H9 (cell line): Measurements from ENCODE around the gene SPDEF. TPM values are rescaled to one million over a fixed set of nuclear protein-coding genes. Genes with fewer than 3 reads are reported as not detected.

Experiments used
- DNase-seq: peaks from one replicate; pipeline ENCODE4 v3.0.0-alpha.2; 2017
- H2AFZ ChIP-seq: one replicate; pipeline ENCODE4 v1.6.1; 2013; ENCODE audit warnings: mild to moderate bottlenecking, low read length, control low read depth, moderate library complexity
- H2AK5ac ChIP-seq: 2 replicates; pipeline ENCODE4 v1.6.1; 2013; ENCODE audit warnings: low read length, control low read depth, mixed read lengths; ENCODE audit not compliant: insufficient read length
- H2BK120ac ChIP-seq: one replicate; pipeline ENCODE4 v1.6.1; 2013; ENCODE audit warnings: low read depth, mild to moderate bottlenecking, low read length, control low read depth, inconsistent platforms; ENCODE audit not compliant: poor library complexity, severe bottlenecking
- H2BK12ac ChIP-seq: 2 replicates; pipeline ENCODE4 v1.6.1; 2013; ENCODE audit warnings: low read length, control low read depth, mixed read lengths, low read depth; ENCODE audit not compliant: insufficient read length
- H2BK15ac ChIP-seq: 2 replicates; pipeline ENCODE4 v1.6.1; 2013; ENCODE audit warnings: low read depth, low read length, control low read depth
- H2BK20ac ChIP-seq: one replicate; pipeline ENCODE4 v1.6.1; 2013; ENCODE audit warnings: low read depth, mild to moderate bottlenecking, low read length, control low read depth, inconsistent platforms; ENCODE audit not compliant: poor library complexity, severe bottlenecking
- H2BK5ac ChIP-seq: 2 replicates; pipeline ENCODE4 v1.6.1; 2013; ENCODE audit warnings: low read length, control low read depth, mixed read lengths; ENCODE audit not compliant: insufficient read length
- H3K14ac ChIP-seq: 2 replicates; pipeline ENCODE4 v1.6.1; 2013; ENCODE audit warnings: low read length, control low read depth; ENCODE audit not compliant: insufficient read depth
- H3K18ac ChIP-seq: 2 replicates; pipeline ENCODE4 v1.6.1; 2013; ENCODE audit warnings: low read depth, mild to moderate bottlenecking, mixed read lengths, low read length, control low read depth; ENCODE audit not compliant: insufficient read length
- H3K23ac ChIP-seq: 2 replicates; pipeline ENCODE4 v1.6.1; 2013; ENCODE audit warnings: low read length, control low read depth, mixed read lengths, low read depth; ENCODE audit not compliant: insufficient read length
- H3K23me2 ChIP-seq: 2 replicates; pipeline ENCODE4 v1.6.1; 2013; ENCODE audit warnings: low read depth, mild to moderate bottlenecking, mixed read lengths, low read length, control low read depth; ENCODE audit not compliant: insufficient read length, poor library complexity, severe bottlenecking
- H3K27ac ChIP-seq: 2 replicates; pipeline ENCODE4 v1.5.1; 2013; ENCODE audit warnings: low read length, control low read depth, mixed read lengths, low read depth; ENCODE audit not compliant: insufficient read length
- H3K27me3 ChIP-seq: 2 replicates; pipeline ENCODE4 v1.6.1; 2013; ENCODE audit warnings: low read length, control low read depth, inconsistent platforms; ENCODE audit not compliant: insufficient read depth
- H3K4ac ChIP-seq: 2 replicates; pipeline ENCODE4 v1.6.1; 2013; ENCODE audit warnings: low read depth, mild to moderate bottlenecking, control low read depth, inconsistent platforms, low read length, moderate library complexity
- H3K4me1 ChIP-seq: 2 replicates; pipeline ENCODE4 v1.6.1; 2013; ENCODE audit warnings: low read length, control low read depth, inconsistent platforms; ENCODE audit not compliant: insufficient read depth
- H3K4me2 ChIP-seq: 2 replicates; pipeline ENCODE4 v1.6.1; 2013; ENCODE audit warnings: low read length, control low read depth, mixed read lengths; ENCODE audit not compliant: insufficient read length, insufficient read depth
- H3K56ac ChIP-seq: 2 replicates; pipeline ENCODE4 v1.6.1; 2013; ENCODE audit warnings: low read depth, mild to moderate bottlenecking, mixed read lengths, low read length, control low read depth; ENCODE audit not compliant: insufficient read length
- H3K79me1 ChIP-seq: 2 replicates; pipeline ENCODE4 v1.6.1; 2013; ENCODE audit warnings: low read depth, mild to moderate bottlenecking, moderate library complexity, low read length, control low read depth, inconsistent platforms; ENCODE audit not compliant: insufficient read depth, poor library complexity, severe bottlenecking
- H3K79me2 ChIP-seq: 2 replicates; pipeline ENCODE4 v1.6.1; 2013; ENCODE audit warnings: low read length, control low read depth, inconsistent platforms; ENCODE audit not compliant: insufficient read depth
- H3K9ac ChIP-seq: 2 replicates; pipeline ENCODE4 v1.6.1; 2013; ENCODE audit warnings: low read length, control low read depth, mixed read lengths; ENCODE audit not compliant: insufficient read length; ENCODE audit errors: extremely low read depth
- H3K9me3 ChIP-seq: one replicate; pipeline ENCODE4 v1.6.1; 2013; ENCODE audit warnings: low read depth, low read length, inconsistent platforms; ENCODE audit not compliant: control insufficient read depth
- H3T11ph ChIP-seq: one replicate; pipeline ENCODE4 v1.6.1; 2013; ENCODE audit warnings: mild to moderate bottlenecking, low read length, control low read depth, inconsistent platforms
- H4K20me1 ChIP-seq: one replicate; pipeline ENCODE4 v1.6.1; 2013; ENCODE audit not compliant: control insufficient read depth, insufficient read length, insufficient read depth
- H4K5ac ChIP-seq: 2 replicates; pipeline ENCODE4 v1.6.1; 2013; ENCODE audit warnings: low read depth, mild to moderate bottlenecking, mixed read lengths, low read length, control low read depth; ENCODE audit not compliant: insufficient read length
- H4K8ac ChIP-seq: replicated peaks from 2 replicates; pipeline ENCODE4 v1.6.1; 2013; ENCODE audit warnings: low read length, control low read depth, mixed read lengths, low read depth; ENCODE audit not compliant: insufficient read length
- H4K91ac ChIP-seq: 2 replicates; pipeline ENCODE4 v1.6.1; 2013; ENCODE audit warnings: low read depth, mild to moderate bottlenecking, moderate library complexity, mixed read lengths, low read length, control low read depth; ENCODE audit not compliant: insufficient read length
- H3K27ac Mint-ChIP-seq, 3 experiments: 2 replicates in 2 of 3; 3 replicates in 1 of 3; pipeline ENCODE4 v1.8.0; 2020 to 2021; ENCODE audit warnings: mixed read lengths in 3 of 3, mild to moderate bottlenecking in 1 of 3, moderate library complexity in 1 of 3
- H3K27me3 Mint-ChIP-seq: 2 replicates; pipeline ENCODE4 v1.8.0; 2021; ENCODE audit warnings: low read depth, mild to moderate bottlenecking, moderate library complexity, mixed read lengths
- H3K36me3 Mint-ChIP-seq, 3 experiments: 2 replicates in 2 of 3; 3 replicates in 1 of 3; pipeline ENCODE4 v1.8.0; 2020 to 2021; ENCODE audit warnings: low read depth in 3 of 3, mixed read lengths in 3 of 3; ENCODE audit not compliant: insufficient read depth in 1 of 3
- H3K4me1 Mint-ChIP-seq, 2 experiments: 2 replicates each; pipeline ENCODE4 v1.8.0; 2020; ENCODE audit warnings: mixed read lengths in 2 of 2
- H3K4me3 Mint-ChIP-seq, 2 experiments: 2 replicates in 1 of 2; 3 replicates in 1 of 2; pipeline ENCODE4 v1.8.0; 2020 to 2021; ENCODE audit warnings: mild to moderate bottlenecking in 2 of 2, mixed read lengths in 2 of 2, moderate library complexity in 1 of 2
- H3K9me3 Mint-ChIP-seq, 2 experiments: 2 replicates in 1 of 2; 3 replicates in 1 of 2; pipeline ENCODE4 v1.8.0; 2020; ENCODE audit warnings: mild to moderate bottlenecking in 2 of 2, mixed read lengths in 2 of 2, moderate library complexity in 1 of 2
- CTCF ChIP-seq: fragments of 200-600 bp; sonication (generic); conservative IDR thresholded peaks from 3 replicates; pipeline ENCODE4 v1.8.0; 2021; ENCODE audit warnings: antibody characterized with exemption, mild to moderate bottlenecking
- WGBS: extraction: QIAGEN DNeasy Blood & Tissue Kit; methylation state at CpG from one replicate; pipeline ENCODE4 v1.1.7; 2013; ENCODE audit warnings: missing lambda C conversion rate, low lambda C conversion rate, mixed read lengths; ENCODE audit not compliant: insufficient read length; ENCODE audit errors: extremely low coverage; 5-methylcytosine and 5-hydroxymethylcytosine counted together
- total RNA-seq: library from RNA; stranded (reverse); gene quantifications from 2 replicates; pipeline ENCODE4 v1.2.1, GENCODE V29; 2021

SPDEF gene
- total RNA-seq, 1 experiment from 2014 or later = 0.15 TPM

DNA sequence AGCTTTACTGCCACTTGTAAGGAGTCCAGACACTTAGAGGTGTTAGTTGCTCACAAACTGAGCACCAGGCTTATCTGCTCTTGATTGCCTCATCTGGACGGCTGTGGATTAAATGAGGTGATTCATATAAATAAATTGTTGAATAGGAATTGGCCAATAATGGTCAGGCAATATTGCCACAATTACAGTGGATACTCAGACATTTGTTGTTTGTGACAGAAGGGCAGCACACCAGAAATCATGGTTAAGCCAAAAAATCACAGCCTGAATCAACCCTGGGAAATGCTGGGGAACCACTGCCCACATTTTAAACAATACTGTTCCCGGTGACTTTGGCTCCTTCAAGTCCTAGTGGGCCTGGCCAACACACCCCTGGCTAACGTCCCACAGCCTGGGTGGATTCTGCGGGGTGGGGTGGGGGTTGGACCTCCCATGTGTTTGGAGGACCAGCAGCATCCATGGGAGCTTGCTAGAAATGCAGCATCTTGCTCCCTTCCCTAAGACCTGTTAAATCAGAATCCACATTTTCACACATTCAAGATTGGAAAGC, 29.5 kb upstream of the SPDEF start:
- Histone ChIP-seq H3K79me1 (no peaks in the 10 kb centered on the region), H3K4ac (no peak overlapping the region), H3K4me1 (no peaks in the 10 kb centered on the region; the same call in 1 of the 2 replicates), H3K9ac (no peak overlapping the region), H3K23me2 (no peaks in the 10 kb centered on the region), H4K91ac (no peak overlapping the region), H3T11ph (no peak overlapping the region), H3K27me3 (no peaks in the 10 kb centered on the region), H2BK20ac (no peak overlapping the region), H2AK5ac (no peak overlapping the region), H2BK5ac (no peak overlapping the region), H2AFZ (no peak overlapping the region), H4K20me1 (no peaks in the 10 kb centered on the region), H3K79me2 (no peaks in the 10 kb centered on the region), H4K5ac (no peak overlapping the region), H2BK15ac (no peak overlapping the region), H3K14ac (no peak overlapping the region), H3K23ac (no peak overlapping the region), H3K27ac (no peak overlapping the region), H3K56ac (no peak overlapping the region), H3K18ac (no peak overlapping the region), H2BK12ac (no peak overlapping the region), H4K8ac (no peak overlapping the region), H3K9me3 (no peaks in the 10 kb centered on the region), H2BK120ac (no peak overlapping the region), H3K4me2 (no peak overlapping the region)
- H3K27me3 Mint-ChIP-seq = no peaks in the 10 kb centered on the region; the same call in 1 of the 2 replicates
- H3K4me3 Mint-ChIP-seq = no peak overlapping the region
- H3K9me3 Mint-ChIP-seq = no peaks in the 10 kb centered on the region
- WGBS = no CpG with 5 or more reads among the region's 4 CpGs
- peaks cover 0 to 5% (median 0%) of the 10 kb centered on the region in 3 experiments; a peak in 3 of 7 replicates for H3K36me3 Mint-ChIP-seq
- H3K27ac Mint-ChIP-seq = peak overlapping the region in 1 of 3 experiments; percentile 33; a peak in 3 of 7 replicates
- peaks cover 45 to 61% of the 10 kb centered on the region in 2 experiments for H3K4me1 Mint-ChIP-seq
- TF ChIP-seq CTCF = no peak
- DNase-seq = no peak
